HG03378 (cell line): ENCODE results near the gene ADGRE2.
A peak's percentile ranks its signal among the peaks of the same experiment; 100 is the strongest.

Experiments
- ATAC-seq: cut with Tn5 transposase; IDR thresholded peaks from one replicate; pipeline ENCODE4 v1.9.1; 2021; ENCODE audit warnings: mild to moderate bottlenecking, moderate library complexity; ENCODE audit not compliant: unreplicated experiment

ADGRE2 gene

GRCh38 chr19:14748601-14749000, 29.8 kb downstream of the ADGRE2 start:
- no peak for ATAC-seq

- no peak for ATAC-seq
These were observed 31.5 kb downstream of the ADGRE2 start for GRCh38 chr19:14746886-14747285.

GRCh38 chr19:14735915-14736314, 42.4 kb downstream of the ADGRE2 start:
- no peak for ATAC-seq

- ATAC-seq: no peak
These were observed 44.8 kb downstream of the ADGRE2 start for GRCh38 chr19:14733574-14733973.

- no peak for ATAC-seq
These were observed 45.9 kb downstream of the ADGRE2 start for GRCh38 chr19:14732510-14732909.

GRCh38 chr19:14731200-14731599, 47.2 kb downstream of the ADGRE2 start:
- no peak for ATAC-seq

- no peak for ATAC-seq
These were observed 49.8 kb downstream of the ADGRE2 start for GRCh38 chr19:14728595-14728994.

- no peak for ATAC-seq
These were observed 56.2 kb downstream of the ADGRE2 start for GRCh38 chr19:14722127-14722526.

GRCh38 chr19:14719162-14719561, 59.2 kb downstream of the ADGRE2 start:
- no peak for ATAC-seq

- ATAC-seq: no peak
These were observed 59.7 kb downstream of the ADGRE2 start for GRCh38 chr19:14718522-14719116.

- no peak for ATAC-seq
These were observed 62.5 kb downstream of the ADGRE2 start for GRCh38 chr19:14715841-14716240.

GRCh38 chr19:14704450-14704849, 73.9 kb downstream of the ADGRE2 start:
- no peak for ATAC-seq

GRCh38 chr19:14703833-14704232, 74.5 kb downstream of the ADGRE2 start:
- no peak for ATAC-seq

- ATAC-seq: no peak
These were observed 77.5 kb downstream of the ADGRE2 start for GRCh38 chr19:14700711-14701375.

GRCh38 chr19:14699641-14700040, 78.7 kb downstream of the ADGRE2 start:
- no peak for ATAC-seq

- no peak for ATAC-seq
These were observed 82.9 kb downstream of the ADGRE2 start for GRCh38 chr19:14695471-14695870.

- ATAC-seq: no peak
These were observed 83.6 kb downstream of the ADGRE2 start for GRCh38 chr19:14694641-14695266.

- ATAC-seq: peak; percentile 73
These were observed 88.5 kb downstream of the ADGRE2 start, which contains the start of gene ZNF333 for GRCh38 chr19:14689598-14690503. Gene ZNF333 (plus strand): TSS chr19:14690048. CDS start chr19:14693492, 3,444 bp downstream.

- ATAC-seq: no peak
These were observed 91.9 kb downstream of the ADGRE2 start for GRCh38 chr19:14686411-14686810.

GRCh38 chr19:14683439-14683838, 94.9 kb downstream of the ADGRE2 start:
- ATAC-seq: no peak
